ENCODE data around the gene AGFG2.
A peak's percentile ranks its signal among the peaks of the same experiment; 100 is the strongest.

Gene AGFG2

DNA sequence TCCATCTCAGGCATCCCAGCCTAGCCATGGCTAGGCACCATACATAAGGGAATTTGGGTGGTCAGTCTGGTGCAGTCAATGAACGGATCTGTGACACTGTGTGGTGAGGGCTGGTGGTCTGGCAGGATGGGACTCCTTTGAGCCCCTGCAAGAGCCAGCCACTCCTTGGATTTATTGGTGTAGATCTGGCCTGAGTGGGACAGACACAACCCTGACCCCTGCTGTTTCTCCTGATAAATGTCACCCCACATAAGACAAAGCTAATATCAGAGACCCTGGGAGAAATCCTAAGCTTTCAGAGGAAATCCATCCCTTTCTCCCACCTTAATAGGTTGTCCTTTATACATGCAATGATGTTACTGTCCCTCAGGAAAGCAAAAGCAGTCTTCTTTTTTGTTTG lies 49.4 kb downstream of the AGFG2 start:
- peak; percentile 29 for DNase-seq

DNA sequence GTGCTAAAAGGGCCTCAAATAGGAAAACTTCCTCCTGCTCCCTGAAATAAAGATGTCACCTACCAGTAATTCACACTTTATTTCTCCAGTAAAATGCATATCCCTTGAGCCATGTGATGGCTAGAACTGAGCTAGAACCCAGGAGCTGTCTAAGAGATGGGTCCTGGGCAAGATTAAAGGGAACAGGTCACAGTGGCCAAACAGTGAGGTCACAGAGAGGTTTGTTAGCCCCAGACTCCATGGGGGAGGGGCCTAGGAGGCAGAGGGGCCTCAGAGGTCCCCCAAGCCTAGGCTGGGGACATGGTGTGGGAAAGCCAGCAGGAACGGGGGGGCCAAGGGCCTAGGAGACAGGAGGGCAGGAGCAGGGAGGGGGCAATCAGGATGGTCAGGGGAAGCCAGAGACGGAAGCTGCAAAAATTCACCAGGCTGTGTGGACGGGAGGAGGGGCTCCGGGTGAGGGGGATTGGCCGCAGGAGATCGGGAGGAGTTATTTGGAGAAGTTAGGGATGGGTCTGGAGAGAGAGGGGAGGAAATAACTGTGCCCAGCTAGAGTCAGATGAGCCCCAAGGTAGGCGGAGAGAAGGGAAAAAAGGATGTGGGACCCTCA lies 50.4 kb downstream of the AGFG2 start:
- DNase-seq, result no peak

DNA sequence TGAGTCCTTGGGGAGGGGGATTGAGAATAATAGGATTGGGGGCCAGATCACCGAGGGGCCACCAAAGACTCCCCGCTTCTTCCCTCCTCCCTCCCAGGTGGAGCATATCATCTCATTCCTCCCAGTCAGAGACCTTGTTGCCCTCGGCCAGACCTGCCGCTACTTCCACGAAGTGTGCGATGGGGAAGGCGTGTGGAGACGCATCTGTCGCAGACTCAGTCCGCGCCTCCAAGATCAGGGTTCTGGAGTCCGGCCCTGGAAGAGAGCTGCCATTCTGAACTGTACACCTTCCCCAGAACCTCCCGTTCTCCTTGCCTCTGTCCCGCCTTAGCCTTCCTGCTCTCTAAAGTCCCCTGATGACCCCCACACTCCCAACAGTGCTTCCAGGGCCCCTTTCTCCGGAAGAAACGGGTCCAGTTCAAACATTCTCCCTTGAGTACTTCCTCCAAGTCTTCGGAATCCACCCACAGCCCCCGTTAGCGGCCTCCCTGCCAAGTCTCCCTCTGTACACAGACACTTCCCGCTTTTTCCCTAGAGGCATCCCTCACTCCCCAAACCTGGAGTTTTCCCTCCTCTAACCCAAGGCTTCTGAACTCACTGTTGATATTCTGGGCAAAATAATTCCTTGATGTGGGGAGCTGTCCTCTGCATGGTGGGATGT lies 51.2 kb downstream of the AGFG2 start:
- DNase-seq, result no peak

DNA sequence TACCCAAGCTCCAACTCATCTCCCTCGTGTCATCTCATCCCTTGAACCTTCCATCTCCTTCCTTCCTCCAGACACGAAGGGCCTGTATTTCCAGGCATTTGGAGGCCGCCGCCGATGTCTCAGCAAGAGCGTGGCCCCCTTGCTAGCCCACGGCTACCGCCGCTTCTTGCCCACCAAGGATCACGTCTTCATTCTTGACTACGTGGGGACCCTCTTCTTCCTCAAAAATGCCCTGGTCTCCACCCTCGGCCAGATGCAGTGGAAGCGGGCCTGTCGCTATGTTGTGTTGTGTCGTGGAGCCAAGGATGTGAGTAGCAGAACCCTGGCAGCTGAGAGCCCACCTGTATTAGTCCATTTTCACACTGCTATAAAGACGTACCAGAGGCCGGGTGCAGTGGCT lies 52.6 kb downstream of the AGFG2 start:
- no peak for DNase-seq

DNA sequence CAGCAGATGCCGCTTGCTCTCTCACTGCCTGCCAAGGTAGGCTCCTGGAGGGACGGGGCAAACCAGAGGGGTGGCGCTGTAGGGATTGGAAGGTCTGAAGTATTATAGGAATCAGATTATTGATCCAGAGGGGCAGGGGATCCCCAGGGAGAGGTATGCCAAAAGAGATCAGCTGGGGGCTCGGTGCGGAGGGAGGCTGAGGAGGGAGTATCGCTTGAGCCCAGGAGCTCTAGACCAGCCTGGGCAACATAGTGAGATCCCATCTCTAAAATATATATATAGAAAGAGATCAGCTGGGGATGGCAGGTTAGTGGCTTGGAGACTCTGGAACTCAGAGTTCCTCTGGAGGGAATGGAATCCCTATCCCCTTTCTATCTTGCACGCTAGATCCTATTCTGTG lies 56.2 kb downstream of the AGFG2 start:
- DNase-seq, result no peak

DNA sequence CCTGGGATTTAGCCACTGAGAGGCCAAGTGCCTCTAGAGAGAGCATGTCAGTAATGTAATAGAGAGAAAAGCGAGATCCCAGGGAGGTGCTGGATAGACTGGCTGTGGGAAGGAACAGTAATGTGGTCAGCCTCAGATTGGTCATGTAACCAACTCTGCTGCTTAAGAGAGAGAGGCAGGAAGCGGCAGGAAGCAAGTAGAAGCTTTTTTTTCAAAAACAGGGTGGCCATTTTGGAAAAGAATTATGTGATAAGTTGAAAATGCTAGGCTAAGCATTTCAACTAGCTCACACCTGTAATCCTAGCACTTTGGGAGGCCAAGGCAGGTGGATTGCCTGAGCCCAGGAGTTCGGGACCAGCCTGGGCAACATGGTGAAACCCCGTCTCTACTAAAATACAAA lies 59.4 kb downstream of the AGFG2 start:
- DNase-seq, result no peak

DNA sequence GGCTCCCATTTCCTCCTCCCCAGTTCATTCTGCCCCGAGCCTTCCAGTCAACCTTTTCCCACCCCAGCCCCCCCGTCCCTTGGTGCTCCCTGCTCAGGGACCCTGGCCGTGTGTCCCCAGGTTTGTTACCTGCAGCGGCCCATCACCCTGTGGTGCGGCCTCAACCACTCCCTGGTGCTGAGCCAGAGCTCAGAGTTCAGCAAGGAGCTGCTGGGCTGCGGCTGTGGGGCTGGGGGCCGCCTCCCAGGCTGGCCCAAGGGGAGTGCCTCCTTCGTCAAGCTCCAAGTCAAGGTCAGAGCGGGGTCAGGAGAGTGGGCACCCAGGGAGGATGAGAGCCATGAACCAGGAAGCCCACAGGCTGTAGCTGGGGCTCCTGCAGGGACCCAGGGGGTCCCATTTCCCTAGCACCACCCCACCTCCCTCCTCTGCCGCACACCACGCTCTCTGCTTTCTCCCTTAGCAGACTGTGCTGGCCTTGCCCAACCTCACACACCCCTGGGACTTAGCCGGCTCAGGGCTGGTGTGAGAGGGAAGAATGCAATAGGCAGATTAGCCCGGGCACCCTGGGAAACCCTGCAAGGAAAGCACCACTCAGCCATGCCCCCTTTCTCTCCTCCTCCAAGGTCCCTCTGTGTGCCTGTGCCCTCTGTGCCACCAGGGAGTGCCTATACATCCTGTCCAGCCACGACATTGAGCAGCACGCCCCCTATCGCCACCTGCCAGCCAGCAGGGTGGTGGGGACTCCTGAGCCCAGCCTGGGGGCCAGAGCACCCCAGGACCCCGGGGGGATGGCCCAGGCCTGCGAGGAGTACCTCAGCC lies 61.1 kb downstream of the AGFG2 start:
- no peak for DNase-seq

DNA sequence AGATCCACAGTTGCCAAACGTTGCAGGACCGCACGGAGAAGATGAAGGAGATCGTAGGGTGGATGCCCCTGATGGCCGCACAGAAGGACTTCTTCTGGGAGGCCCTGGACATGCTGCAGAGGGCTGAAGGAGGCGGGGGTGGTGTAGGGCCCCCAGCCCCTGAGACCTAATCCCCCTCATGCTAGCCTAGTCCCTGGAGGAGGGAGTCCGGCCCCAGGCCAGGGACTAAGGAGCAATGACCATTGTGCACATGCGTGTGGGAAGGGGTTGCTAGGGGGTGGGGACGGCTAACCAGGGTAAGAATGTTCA lies 61.7 kb downstream of the AGFG2 start:
- DNase-seq, result no peak

DNA sequence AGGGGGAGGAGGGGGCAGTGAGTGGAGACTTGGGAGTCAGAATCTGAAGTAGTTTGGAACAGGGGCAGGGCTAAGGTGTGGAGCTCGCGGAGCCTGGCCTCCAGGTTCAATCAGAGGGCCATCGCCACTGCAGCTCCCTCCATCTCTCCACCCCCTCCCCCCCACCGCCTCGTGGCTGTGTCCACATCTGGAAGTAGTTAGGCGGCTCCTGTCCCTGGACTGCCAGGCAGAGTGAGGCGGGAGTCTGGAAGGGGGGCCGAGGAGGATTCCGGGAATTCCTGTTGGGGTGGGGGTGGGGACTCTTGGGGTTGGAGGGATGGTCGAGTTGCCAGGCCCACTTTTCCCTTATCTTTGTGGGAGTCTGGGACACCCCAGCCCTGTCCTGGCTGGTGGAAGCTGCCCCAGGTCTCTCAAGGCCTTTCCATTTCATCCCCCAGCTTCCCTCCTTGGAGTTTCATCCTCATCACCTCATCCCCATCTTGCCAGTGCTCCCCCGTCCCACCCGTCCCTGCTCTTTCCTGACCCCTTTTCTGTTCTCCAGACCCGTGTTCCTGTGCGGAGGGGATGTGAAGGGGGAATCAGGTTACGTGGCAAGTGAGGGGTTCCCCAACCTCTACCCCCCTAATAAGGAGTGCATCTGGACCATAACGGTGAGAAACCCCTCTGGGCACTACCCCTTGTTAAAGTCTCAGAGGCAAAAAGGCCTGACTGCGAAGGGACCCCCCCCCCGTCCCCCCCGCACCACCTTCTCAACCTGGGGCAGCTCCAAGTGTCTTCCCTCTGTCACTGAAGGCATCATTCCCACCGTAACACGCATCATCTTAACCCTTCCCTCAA lies 64.1 kb downstream of the AGFG2 start:
- no peak for DNase-seq

DNA sequence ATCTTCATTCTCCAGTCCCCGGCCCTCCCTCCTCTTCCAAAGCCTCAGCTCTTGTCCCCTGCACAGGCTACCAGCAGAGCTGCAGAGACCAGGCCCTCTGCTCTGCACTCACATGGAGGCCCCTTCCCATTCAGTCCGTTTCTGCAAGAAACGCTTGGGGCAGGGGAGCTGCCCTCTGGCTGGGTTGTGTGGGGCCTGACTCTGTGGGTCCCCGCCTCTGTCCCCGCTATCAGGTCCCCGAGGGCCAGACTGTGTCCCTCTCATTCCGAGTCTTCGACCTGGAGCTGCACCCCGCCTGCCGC lies 64.7 kb downstream of the AGFG2 start:
- no peak for DNase-seq

DNA sequence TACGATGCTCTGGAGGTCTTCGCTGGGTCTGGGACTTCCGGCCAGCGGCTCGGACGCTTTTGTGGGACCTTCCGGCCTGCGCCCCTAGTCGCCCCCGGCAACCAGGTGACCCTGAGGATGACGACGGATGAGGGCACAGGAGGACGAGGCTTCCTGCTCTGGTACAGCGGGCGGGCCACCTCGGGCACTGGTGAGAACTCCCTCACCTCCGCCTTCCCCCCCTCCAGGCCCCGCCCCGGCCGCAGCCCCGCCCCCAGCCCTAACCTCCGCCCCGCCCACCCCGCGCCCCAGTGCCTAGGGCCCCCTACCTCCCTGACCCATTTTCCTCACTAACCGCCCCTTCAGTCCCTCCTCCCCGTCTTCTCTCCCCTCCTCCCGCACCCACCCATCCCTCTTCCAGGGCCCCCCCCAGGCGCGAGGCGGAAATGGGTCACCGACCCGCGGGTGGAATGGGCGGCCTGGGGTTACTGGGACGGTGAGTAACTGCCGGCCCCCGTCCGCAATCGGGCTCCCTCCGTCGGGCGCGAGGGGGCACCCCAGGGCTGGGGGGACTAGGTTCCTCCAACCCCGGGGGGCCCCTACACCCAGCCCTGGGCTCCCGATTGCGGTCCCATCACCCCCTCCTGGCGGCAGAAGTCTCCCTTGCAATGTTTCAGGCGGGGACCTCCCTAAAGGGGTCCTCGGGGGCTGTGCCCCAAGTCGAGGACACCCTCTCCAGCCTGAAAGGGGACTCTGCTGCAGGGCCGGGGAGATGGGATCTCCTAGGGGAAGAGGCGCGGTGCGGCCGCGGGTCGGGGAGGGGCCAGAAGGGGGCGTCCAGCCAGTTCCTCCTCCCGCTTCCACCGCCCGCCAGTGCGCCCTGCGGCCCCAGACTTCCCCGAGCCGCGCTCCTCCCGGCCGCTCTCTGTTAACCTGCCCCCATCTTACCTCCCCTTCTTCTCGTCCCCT lies 65.3 kb downstream of the AGFG2 start:
- peak; percentile 87 for DNase-seq

DNA sequence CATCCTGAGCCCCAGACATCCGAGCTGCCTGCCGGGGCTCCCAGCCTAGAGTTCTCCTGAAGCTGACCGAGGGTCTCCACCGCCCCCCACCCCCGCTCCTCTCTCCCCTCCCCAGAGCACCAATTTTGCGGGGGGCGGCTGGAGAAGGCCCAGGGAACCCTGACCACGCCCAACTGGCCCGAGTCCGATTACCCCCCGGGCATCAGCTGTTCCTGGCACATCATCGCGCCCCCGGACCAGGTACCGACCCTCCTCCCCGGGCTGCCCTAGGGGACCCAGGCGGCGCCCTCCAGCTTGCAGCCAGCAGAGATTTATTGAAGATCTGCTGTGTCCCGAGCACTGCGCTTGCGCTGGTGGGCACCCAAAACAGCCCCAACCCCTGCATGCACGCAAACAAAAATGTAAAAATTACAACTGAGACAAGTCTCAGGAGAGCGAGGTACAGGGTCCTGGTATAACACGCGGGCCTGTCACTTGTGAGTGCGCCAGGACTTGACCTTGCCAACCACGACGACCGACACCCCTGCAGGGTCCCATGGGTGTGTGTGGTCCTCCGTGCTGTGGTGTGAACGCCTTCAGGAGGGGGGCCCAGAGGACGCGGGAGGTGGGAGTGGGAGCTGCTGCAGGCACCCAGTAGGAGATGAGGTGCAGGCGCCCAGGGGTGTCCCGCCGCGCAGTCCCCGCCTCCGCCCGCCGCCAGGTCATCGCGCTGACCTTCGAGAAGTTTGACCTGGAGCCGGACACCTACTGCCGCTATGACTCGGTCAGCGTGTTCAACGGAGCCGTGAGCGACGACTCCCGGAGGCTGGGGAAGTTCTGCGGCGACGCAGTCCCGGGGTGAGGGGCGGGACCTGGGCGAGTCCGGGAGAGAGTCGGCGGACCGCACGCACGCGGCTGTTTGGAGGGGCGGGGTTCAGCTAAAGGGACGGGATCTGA lies 66.2 kb downstream of the AGFG2 start:
- DNase-seq, result peak; percentile 62

DNA sequence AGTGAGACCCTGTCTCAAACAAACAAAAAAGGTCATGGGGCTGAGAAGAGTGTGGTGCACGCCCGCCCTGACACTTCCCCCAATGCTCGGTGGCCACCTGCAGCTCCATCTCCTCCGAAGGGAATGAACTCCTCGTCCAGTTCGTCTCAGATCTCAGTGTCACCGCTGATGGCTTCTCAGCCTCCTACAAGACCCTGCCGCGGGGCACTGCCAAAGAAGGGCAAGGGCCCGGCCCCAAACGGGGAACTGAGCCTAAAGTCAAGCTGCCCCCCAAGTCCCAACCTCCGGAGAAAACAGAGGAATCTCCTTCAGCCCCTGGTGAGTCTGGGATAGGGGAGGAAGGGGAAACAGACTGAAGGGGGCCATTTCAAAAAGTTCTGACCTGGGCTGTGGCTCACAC lies 67.3 kb downstream of the AGFG2 start:
- no peak for DNase-seq

DNA sequence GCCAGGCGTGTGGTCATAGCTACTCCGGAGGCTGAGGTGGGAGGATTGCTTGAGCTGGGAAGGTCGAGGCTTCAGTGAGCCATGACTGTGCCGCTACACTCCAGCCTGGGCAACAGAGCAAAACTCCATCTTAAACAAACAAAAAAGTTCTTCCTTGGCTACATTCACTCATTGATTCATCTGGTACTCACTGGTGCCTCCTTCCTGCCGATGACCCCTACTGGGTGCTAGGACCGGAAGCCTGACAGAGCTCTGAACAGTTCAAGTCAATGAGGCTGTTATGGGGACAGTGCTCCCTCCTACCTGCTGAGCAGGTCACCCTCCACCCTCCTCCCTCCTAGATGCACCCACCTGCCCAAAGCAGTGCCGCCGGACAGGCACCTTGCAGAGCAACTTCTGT lies 68.1 kb downstream of the AGFG2 start:
- no peak for DNase-seq

DNA sequence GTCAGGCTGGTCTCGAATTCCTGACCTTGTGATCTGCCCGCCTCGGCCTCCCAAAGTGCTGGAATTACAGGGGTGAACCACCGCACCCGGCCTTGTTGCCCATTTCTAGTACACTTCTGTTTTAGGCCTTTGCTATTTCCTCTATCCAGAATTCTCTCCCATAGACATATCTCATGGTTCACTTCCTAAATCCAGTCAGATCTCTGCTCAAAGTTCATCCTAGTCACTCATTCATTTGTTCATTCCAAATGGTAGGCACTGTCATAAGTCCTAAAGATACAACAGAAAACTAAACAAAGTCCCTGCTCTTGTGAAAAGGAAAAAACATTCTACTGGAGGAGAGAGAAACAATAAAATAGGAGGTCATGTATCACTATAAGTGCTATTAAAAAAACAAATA lies 71.0 kb downstream of the AGFG2 start:
- no peak for DNase-seq

DNA sequence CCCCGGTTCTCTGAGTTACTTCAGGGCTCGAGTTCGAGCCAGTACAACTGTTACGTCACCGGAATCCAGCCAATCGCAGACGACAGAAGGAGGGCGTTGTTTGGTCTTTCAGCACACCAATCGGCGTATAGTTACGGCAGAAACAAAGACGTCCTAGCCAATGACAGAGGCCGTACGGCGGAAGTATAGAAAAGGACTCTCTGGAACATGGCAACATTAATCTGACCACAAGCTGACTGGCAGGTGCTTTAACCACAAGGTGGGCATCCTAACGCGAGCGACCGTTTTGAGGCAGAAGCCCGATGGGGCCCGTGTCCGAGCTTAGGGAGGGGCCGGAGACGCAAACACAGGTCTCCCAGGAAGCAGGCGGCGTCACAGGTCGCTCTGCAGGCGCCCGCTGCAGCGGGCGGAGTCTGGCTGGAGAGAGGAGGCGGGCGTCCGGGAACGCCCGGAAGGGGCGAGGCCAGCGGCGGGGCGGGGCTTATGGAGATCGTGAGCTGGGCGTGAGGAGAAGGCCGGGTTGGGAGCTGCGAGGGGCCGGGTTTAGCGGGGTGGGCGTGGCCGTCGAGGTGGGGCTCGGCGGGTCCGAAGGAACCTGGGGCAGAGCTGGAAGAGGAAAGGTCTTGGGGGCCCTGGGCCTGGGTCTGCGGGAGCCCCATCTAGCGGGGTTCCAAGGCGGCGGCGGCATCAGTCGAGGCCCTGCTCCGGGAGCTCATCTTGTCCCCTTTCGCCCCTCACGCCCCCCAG lies 73.2 kb downstream of the AGFG2 start, which contains the start of gene MOSPD3:
TSS of gene MOSPD3 (plus strand) at position 558 of the 747 bp plus-strand sequence. CDS start 252 bp downstream, outside the sequence.
- peak; percentile 99 for DNase-seq

DNA sequence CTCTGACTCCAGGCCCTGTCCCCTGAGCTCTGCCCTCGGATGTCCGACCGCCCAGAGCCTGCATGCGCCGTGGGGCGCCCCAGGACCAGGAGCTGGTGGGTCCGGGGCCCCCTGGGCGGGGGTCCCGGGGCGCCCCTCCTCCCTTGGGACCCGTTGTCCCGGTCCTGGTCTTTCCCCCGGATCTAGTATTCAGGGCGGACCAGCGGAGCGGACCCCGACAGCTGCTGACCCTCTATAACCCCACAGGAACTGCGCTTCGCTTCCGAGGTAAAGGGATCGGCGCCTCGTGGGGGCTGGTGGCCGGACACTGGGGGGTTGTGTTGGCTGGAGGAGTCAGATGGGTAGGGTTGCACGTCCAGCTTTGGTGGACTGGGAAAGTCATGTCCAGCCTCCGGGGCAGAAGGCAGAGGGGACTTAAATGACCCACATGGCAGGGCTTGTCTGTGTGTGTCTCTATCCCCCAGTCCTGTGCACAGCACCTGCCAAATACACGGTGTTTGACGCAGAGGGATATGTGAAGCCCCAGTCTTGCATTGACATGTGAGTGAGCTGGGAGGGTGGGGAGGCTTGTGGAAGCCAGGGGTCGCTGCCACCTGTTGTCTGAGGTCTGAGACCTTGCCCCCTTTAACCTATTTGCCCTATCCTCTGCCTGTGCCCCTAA lies 73.9 kb downstream of the AGFG2 start:
- DNase-seq, result peak; percentile 40

DNA sequence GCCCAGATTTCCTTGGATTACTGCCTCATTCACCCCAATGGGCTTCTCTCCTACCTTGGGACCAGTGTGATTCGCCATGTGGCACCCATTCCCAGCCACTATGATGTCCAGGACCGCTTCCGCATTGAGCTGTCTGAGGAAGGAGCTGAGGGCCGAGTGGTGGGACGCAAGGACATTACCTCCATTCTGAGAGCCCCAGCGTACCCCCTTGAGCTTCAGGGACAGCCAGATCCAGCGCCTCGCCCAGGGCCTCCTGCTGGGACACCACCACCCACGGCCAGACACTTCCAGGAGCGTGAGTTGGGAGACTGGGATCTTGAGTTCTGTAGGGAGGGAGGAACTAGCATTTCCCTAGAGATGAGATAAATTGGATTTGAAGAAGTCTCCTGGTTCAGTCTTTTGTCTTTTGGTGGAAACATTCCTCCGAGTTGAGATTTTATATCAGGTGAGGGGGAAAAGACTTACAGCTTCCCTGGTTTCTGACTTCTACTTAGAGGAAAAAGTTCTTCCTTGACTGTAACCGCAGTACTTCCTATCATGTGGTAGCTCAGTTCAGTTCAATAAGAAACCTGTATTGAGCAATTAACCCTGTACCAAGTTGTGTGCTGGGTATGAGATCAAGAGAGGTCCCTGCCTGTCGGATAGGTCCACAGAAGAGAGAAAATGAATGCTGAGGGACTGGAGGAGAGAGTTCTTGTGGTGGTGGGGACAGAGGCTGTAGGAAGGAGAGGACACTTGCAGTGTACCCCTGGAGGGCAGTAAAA lies 74.6 kb downstream of the AGFG2 start:
- no peak for DNase-seq

DNA sequence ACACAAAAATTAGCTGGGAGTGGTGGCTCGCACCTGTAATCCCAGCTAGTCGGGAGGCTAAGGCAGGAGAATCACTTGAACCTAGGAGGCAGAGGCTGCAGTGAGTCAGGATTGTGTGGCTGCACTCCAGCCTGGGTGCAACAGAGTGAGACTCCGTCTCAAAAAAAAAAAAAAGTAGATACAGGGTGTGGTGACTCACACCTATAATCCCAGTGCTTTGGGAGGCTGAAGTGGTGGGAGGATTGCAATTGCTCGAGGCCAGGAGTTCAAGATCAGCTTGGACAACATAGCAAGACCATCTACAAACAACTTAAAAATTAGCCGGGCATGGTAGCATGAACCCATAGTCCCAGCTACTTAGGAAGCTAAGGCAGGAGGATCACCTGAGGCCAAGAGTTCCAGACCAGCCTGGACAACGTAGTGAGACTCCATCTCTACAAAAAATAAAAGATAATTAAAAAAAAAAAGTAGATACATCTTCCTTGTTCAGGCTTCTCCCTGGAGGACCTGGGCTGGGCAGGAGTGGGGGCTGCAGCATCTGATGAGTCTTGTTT lies 75.4 kb downstream of the AGFG2 start:
- DNase-seq, result no peak
